PC-9 (cell line): ENCODE measurements around the gene PBX1. TPM values are rescaled to one million over a fixed set of nuclear protein-coding genes. Genes with fewer than 3 reads are reported as not detected.

ENCODE experiments used
- BruUV-seq: library from RNA; stranded (reverse); fragments of 400-500 nt; replicated peaks from 2 replicates; lab custom pipeline; 2021; lab: Mats Ljungman, UMichigan
- CTCF ChIA-PET: fragments of 300-600 bp; sonication (Branson Sonifier 250); formaldehyde crosslinking; loops from one replicate; lab custom pipeline; 2022; ENCODE audit warnings: antibody characterized with exemption; lab: Charles Lee
- POLR2A ChIA-PET: fragments of 300-600 bp; sonication (Branson Sonifier 250); formaldehyde crosslinking; loops from one replicate; lab custom pipeline; 2022; ENCODE audit warnings: antibody characterized with exemption; ENCODE audit not compliant: unreplicated experiment; lab: Charles Lee
- DNase-seq, 2 experiments: peaks; one replicate each; pipeline versions ENCODE4 v3.0.0 to v3.0.0-alpha.2; 2015 to 2022; ENCODE audit warnings: mixed read lengths in 1 of 2
- H2AFZ ChIP-seq: fragments of 200-600 bp; sonication (generic); 2 replicates; pipeline ENCODE4 v1.8.1; 2017; ENCODE audit warnings: antibody characterized with exemption
- H3F3A ChIP-seq: fragments of 200-600 bp; sonication (generic); 2 replicates; pipeline ENCODE4 v1.8.1; 2017; ENCODE audit warnings: antibody characterized with exemption, mild to moderate bottlenecking, low read depth; ENCODE audit not compliant: insufficient read depth
- H3K27ac ChIP-seq: fragments of 200-600 bp; sonication (generic); 2 replicates; pipeline ENCODE4 v1.6.1; 2016; ENCODE audit warnings: mixed run types
- H3K27me3 ChIP-seq: fragments of 200-600 bp; sonication (generic); 2 replicates; pipeline ENCODE4 v1.6.1; 2016; ENCODE audit warnings: low read depth, mixed run types; ENCODE audit not compliant: insufficient read depth
- H3K36me3 ChIP-seq: fragments of 200-600 bp; sonication (generic); 2 replicates; pipeline ENCODE4 v1.6.1; 2016; ENCODE audit warnings: low read depth, mixed run types
- H3K4me1 ChIP-seq: fragments of 200-600 bp; sonication (generic); replicated peaks from 2 replicates; pipeline ENCODE4 v1.6.1; 2016; ENCODE audit warnings: mixed run types; ENCODE audit not compliant: insufficient read depth
- H3K4me2 ChIP-seq: fragments of 200-600 bp; sonication (generic); 2 replicates; pipeline ENCODE4 v1.6.1; 2017; ENCODE audit warnings: mixed run types
- H3K4me3 ChIP-seq: fragments of 200-600 bp; sonication (generic); 2 replicates; pipeline ENCODE4 v1.6.1; 2016; ENCODE audit warnings: mixed run types
- H3K79me2 ChIP-seq: fragments of 200-600 bp; sonication (generic); 2 replicates; pipeline ENCODE4 v1.6.1; 2017; ENCODE audit warnings: low read depth, mixed run types
- H3K9me2 ChIP-seq: fragments of 200-600 bp; sonication (generic); 2 replicates; pipeline ENCODE4 v1.8.1; 2017; ENCODE audit warnings: mild to moderate bottlenecking; ENCODE audit not compliant: insufficient read depth
- H3K9me3 ChIP-seq: fragments of 200-600 bp; sonication (generic); 2 replicates; pipeline ENCODE4 v1.8.1; 2016; ENCODE audit warnings: low read depth; ENCODE audit not compliant: insufficient read depth
- H4K20me1 ChIP-seq: fragments of 200-600 bp; sonication (generic); 2 replicates; pipeline ENCODE4 v1.8.1; 2017; ENCODE audit not compliant: insufficient read depth
- EZH2 ChIP-seq: fragments of 200-600 bp; sonication (generic); IDR thresholded peaks from 2 replicates; pipeline ENCODE4 v1.8.0; 2017; ENCODE audit warnings: antibody characterized with exemption, low read depth
- intact Hi-C: fragments of 100-400 bp; cut with micrococcal nuclease; formaldehyde crosslinking; loops from one replicate; pipeline ENCODE4 v1.10.0; 2022; ENCODE audit not compliant: unreplicated experiment
- total RNA-seq: library from RNA; stranded (reverse); gene quantifications from 2 replicates; pipeline ENCODE4 v1.2.3, GENCODE V29; 2021
- TF ChIP-seq, protein P1 (sequence below): fragments of 200-600 bp; sonication (generic); conservative IDR thresholded peaks from 2 replicates; pipeline ENCODE4 v1.6.1; 2017; ENCODE audit warnings: mixed run types, antibody characterized with exemption, mild to moderate bottlenecking, moderate library complexity

The PBX1 gene
- total RNA-seq, 1 experiment from 2014 or later = 57.7 TPM

DNA sequence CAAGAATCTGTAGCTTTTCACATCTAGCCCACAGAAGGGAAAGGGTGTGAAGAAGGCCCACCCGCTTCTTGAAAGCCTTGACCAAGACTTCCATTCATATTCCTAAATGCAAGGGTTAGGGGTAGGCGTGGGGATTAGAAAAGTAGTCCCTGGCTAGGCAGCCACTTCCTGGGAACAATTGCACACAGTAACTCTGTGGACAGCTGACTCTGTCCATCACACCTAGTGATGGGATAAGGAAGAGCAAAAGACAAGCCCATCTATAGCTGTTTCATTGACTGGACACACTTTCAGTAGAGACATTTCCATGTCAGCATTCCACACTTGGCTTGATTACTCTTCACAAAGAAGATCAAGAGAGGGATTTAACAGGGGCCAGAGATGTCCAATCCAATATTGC is 294.2 kb downstream of the PBX1 start:
- Histone ChIP-seq H3K27me3 (no peaks in the 10 kb centered on the region), H3K4me1 (no peaks in the 10 kb centered on the region), H2AFZ (no peak overlapping the region), H3K27ac (no peak overlapping the region), H3F3A (no peaks in the 10 kb centered on the region), H3K36me3 (no peaks in the 10 kb centered on the region), H3K79me2 (no peaks in the 10 kb centered on the region), H3K4me2 (no peak overlapping the region), H3K9me3 (no peaks in the 10 kb centered on the region), H3K4me3 (no peak overlapping the region), H4K20me1 (no peaks in the 10 kb centered on the region), H3K9me2 (no peaks in the 10 kb centered on the region)
- ChIA-PET CTCF (no interaction called here), POLR2A (no interaction called here)
- no peak for DNase-seq
- TF ChIP-seq EZH2 = no peak
- TF ChIP-seq, protein P1, sequence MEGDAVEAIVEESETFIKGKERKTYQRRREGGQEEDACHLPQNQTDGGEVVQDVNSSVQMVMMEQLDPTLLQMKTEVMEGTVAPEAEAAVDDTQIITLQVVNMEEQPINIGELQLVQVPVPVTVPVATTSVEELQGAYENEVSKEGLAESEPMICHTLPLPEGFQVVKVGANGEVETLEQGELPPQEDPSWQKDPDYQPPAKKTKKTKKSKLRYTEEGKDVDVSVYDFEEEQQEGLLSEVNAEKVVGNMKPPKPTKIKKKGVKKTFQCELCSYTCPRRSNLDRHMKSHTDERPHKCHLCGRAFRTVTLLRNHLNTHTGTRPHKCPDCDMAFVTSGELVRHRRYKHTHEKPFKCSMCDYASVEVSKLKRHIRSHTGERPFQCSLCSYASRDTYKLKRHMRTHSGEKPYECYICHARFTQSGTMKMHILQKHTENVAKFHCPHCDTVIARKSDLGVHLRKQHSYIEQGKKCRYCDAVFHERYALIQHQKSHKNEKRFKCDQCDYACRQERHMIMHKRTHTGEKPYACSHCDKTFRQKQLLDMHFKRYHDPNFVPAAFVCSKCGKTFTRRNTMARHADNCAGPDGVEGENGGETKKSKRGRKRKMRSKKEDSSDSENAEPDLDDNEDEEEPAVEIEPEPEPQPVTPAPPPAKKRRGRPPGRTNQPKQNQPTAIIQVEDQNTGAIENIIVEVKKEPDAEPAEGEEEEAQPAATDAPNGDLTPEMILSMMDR = no peak
- BruUV-seq = no TSS peak
- intact Hi-C loops = no loop called here

DNA sequence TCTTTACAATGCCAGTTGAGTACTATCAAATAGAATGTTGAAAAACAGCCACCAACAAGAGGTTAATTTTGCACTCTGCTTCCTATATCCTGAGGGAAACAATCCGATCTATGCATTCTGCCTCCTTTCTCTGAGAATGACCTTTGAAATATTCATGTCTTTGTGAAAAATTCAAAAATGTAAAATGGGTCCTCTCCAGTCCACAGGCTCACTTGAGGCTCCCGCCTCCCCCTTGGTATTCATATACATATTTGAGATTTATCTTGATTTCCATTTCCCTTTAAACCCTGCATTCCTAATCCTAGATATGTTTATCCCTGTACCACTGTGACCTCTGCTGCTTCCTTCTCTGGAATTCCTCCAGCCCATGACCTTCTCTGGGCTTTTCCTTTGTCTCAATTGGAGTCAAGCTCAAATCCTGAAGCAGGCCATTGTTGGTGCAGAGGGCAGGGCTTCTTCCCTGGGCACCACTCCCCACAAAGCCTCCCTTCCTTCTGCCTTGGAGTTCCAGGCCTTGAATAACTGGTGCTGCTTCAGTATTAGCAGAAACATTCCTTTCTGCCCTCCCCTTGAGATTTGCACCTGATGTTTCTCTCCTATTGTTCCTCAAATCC is 296.8 kb downstream of the PBX1 start:
- TF ChIP-seq, protein P1 = no peak
- TF ChIP-seq EZH2 = no peak
- H3K4me2 ChIP-seq = no peak overlapping the region
- DNase-seq = no peak
- intact Hi-C loops = no loop called here
- no peaks in the 10 kb centered on the region for H3K9me3 ChIP-seq
- no peaks in the 10 kb centered on the region for H3F3A ChIP-seq
- ChIA-PET CTCF (no interaction called here), POLR2A (no interaction called here)
- no peaks in the 10 kb centered on the region for H3K36me3 ChIP-seq
- no peaks in the 10 kb centered on the region for H3K9me2 ChIP-seq
- no peak overlapping the region for H3K4me3 ChIP-seq
- H2AFZ ChIP-seq = no peak overlapping the region
- H3K27me3 ChIP-seq = no peaks in the 10 kb centered on the region
- H3K79me2 ChIP-seq = no peaks in the 10 kb centered on the region
- no peaks in the 10 kb centered on the region for H4K20me1 ChIP-seq
- no peaks in the 10 kb centered on the region for H3K4me1 ChIP-seq
- H3K27ac ChIP-seq = no peak overlapping the region
- no TSS peak for BruUV-seq

DNA sequence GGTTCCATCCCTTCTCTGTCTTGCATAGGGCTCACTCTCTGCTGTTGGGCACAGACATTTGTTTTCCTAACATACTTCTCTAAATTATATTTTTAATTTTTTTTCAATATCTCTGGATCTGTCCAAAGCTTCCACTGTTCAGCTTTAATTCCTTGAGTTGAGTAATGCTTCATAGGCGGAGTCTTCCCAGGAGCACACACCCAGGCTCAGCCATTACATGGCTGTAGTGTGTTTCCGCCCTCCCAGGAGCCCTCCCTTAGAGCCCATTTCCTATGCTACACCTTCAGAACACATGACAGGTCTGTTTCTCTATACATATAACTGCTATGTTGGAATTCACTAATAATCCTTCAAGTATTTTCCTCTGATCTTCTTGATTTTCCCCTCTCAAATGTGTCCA is 297.4 kb downstream of the PBX1 start:
- Histone ChIP-seq H3K4me3 (no peak overlapping the region), H3K9me2 (no peaks in the 10 kb centered on the region), H3K36me3 (no peaks in the 10 kb centered on the region), H3F3A (no peaks in the 10 kb centered on the region), H3K4me1 (no peaks in the 10 kb centered on the region), H3K27ac (no peak overlapping the region), H2AFZ (no peak overlapping the region), H3K27me3 (no peaks in the 10 kb centered on the region), H4K20me1 (no peaks in the 10 kb centered on the region), H3K9me3 (no peaks in the 10 kb centered on the region), H3K79me2 (no peaks in the 10 kb centered on the region), H3K4me2 (no peak overlapping the region)
- TF ChIP-seq EZH2 = no peak
- TF ChIP-seq, protein P1 = no peak
- CTCF ChIA-PET = no interaction called here
- DNase-seq = no peak
- intact Hi-C loops = no loop called here
- POLR2A ChIA-PET = no interaction called here
- no TSS peak for BruUV-seq
